Right ventricle myocardium inferior (tissue), 1 donor: ENCODE results near the gene NRXN3. TPM values are rescaled to one million over a fixed set of nuclear protein-coding genes. Genes with fewer than 3 reads are reported as not detected.
"Not testable (repeated sequence)": the region's sequence is repeated elsewhere in the genome, so short reads cannot be mapped to it uniquely, and the experiment has no call there.

Source experiments
- ATAC-seq: fragments of 200-7000 bp; cut with Tn5 transposase; one replicate; pipeline ENCODE4 v1.9.1; 2020; ENCODE audit warnings: mild to moderate bottlenecking, moderate library complexity
- DNase-seq: peaks from one replicate; pipeline ENCODE4 v3.0.0; 2021; ENCODE audit errors: missing footprints
- intact Hi-C: fragments of 100-400 bp; cut with DNase I; formaldehyde crosslinking; loops from one replicate; pipeline ENCODE4 v1.11.0; 2022
- total RNA-seq: library from RNA; stranded (reverse); fragmentation: NEBNext Ultra II Directional; extraction: Animal tissue kit (Norgen Biotek cat#: 25700); gene quantifications from one replicate; pipeline ENCODE4 v1.2.1, GENCODE V29; 2021
- donor health status: DM: no; HTN: yes; CAD: no; lungs with severe emphysema.

The NRXN3 gene
- total RNA-seq, 1 donor from 2014 or later: 1.4 TPM

GRCh38 chr14:78509516-78509915, 339.3 kb downstream of the NRXN3 start:
- no peak for DNase-seq
- no peak for ATAC-seq
- intact Hi-C loops: no loop called here

- ATAC-seq: no peak
- intact Hi-C loops: no loop called here
These were observed 341.8 kb downstream of the NRXN3 start for GRCh38 chr14:78512021-78512420.

GRCh38 chr14:78519863-78520262, 349.7 kb downstream of the NRXN3 start:
- no peak for DNase-seq
- intact Hi-C loops: no loop called here
- no peak for ATAC-seq

More at GRCh38 chr14:78512021-78512420, 341.8 kb downstream of the NRXN3 start:
- no peak for DNase-seq

GRCh38 chr14:78524196-78524595, 354.0 kb downstream of the NRXN3 start:
- DNase-seq: no peak
- ATAC-seq: no peak
- intact Hi-C loops: no loop called here

- no peak for DNase-seq
- intact Hi-C loops: no loop called here
- no peak for ATAC-seq
These were observed 354.6 kb downstream of the NRXN3 start for GRCh38 chr14:78524766-78525165.

- DNase-seq: no peak
- no peak for ATAC-seq
- intact Hi-C loops: no loop called here
These were observed 359.9 kb downstream of the NRXN3 start for GRCh38 chr14:78530078-78530477.

GRCh38 chr14:78534141-78534540, 364.0 kb downstream of the NRXN3 start:
- intact Hi-C loops: no loop called here
- DNase-seq (no peak), ATAC-seq (no peak)

GRCh38 chr14:78535041-78535440, 364.9 kb downstream of the NRXN3 start:
- ATAC-seq: no peak
- intact Hi-C loops: no loop called here

GRCh38 chr14:78541788-78542187, 371.6 kb downstream of the NRXN3 start:
- ATAC-seq, intact Hi-C loops, DNase-seq: not testable (repeated sequence)

More at GRCh38 chr14:78535041-78535440, 364.9 kb downstream of the NRXN3 start:
- no peak for DNase-seq

GRCh38 chr14:78543433-78543832, 373.3 kb downstream of the NRXN3 start:
- DNase-seq: no peak
- intact Hi-C loops: no loop called here
- no peak for ATAC-seq

- DNase-seq (no peak), ATAC-seq (no peak)
- intact Hi-C loops: loop anchor here (10.0 kb wide), 1 partner anchor 536 kb away; no protein-coding TSS in a partner anchor
These were observed 390.9 kb downstream of the NRXN3 start for GRCh38 chr14:78561074-78561473.

GRCh38 chr14:78566026-78566858, 396.1 kb downstream of the NRXN3 start:
- DNase-seq: peak; percentile 66
- ATAC-seq: peak; percentile 85
- intact Hi-C loops: loop anchor here (1.0 to 10.0 kb wide), 3 partner anchors 118 to 704 kb away; no protein-coding TSS in a partner anchor

GRCh38 chr14:78566859-78567172, 396.6 kb downstream of the NRXN3 start:
- ATAC-seq (no peak), DNase-seq (no peak)
- intact Hi-C loops: loop anchor here (1.0 to 10.0 kb wide), 3 partner anchors 119 to 705 kb away; no protein-coding TSS in a partner anchor

GRCh38 chr14:78567343-78567742, 397.2 kb downstream of the NRXN3 start:
- no peak for DNase-seq
- no peak for ATAC-seq
- intact Hi-C loops: loop anchor here (5.0 to 10.0 kb wide), 2 partner anchors 543 to 705 kb away; no protein-coding TSS in a partner anchor

- DNase-seq, intact Hi-C loops, ATAC-seq: not testable (repeated sequence)
These were observed 403.6 kb downstream of the NRXN3 start for GRCh38 chr14:78573736-78574135.

- DNase-seq (no peak), ATAC-seq (no peak)
- intact Hi-C loops: no loop called here
These were observed 406.4 kb downstream of the NRXN3 start for GRCh38 chr14:78576437-78577166.

- no peak for DNase-seq
- no peak for ATAC-seq
- intact Hi-C loops: no loop called here
These were observed 411.1 kb downstream of the NRXN3 start for GRCh38 chr14:78581229-78581628.

GRCh38 chr14:78586681-78587080, 416.5 kb downstream of the NRXN3 start:
- intact Hi-C loops: no loop called here
- DNase-seq (no peak), ATAC-seq (no peak)

- intact Hi-C loops: no loop called here
- DNase-seq: no peak
- no peak for ATAC-seq
These were observed 418.7 kb downstream of the NRXN3 start for GRCh38 chr14:78588906-78589305.
